Measurements from ENCODE around the gene DLGAP4.

DLGAP4 gene

DNA sequence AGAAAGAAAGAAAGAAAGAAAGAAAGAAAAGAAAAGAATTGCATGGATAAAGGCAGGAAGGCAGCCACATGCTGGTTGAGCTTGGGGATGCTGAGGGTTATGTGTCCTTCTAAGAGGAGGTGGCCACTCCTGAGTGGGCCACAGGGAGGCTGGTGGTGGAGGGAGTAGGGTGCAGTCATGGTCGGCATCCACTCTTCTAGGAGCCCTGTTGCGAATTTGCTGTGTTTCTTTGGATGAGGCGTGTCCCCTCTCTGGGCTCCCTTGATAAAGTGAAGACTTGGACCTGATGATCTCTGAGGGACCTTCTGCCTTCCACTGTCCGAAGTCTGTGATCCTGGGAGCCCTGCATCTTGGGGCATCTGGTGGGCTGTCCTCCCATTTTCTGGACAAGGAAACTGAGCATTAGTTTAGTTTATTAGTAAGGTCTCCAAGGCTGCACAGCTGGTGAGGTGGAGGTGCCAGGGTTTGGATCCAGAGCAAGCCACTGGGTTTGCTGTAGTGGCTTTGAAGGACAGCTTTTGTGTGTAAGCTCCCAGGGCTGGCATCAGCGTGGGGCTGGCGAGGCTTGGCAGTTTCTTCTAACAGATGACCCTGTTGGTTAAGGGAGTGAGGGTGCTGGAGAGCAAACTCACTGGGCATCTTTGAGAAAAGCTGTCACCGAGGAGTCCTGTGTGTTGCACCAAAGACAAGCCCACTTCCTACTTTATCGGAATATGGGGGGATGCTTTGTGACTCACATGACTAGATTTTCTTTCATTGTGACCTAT is 4.3 kb downstream of the DLGAP4 start:
- DNase-seq = no peak

DNA sequence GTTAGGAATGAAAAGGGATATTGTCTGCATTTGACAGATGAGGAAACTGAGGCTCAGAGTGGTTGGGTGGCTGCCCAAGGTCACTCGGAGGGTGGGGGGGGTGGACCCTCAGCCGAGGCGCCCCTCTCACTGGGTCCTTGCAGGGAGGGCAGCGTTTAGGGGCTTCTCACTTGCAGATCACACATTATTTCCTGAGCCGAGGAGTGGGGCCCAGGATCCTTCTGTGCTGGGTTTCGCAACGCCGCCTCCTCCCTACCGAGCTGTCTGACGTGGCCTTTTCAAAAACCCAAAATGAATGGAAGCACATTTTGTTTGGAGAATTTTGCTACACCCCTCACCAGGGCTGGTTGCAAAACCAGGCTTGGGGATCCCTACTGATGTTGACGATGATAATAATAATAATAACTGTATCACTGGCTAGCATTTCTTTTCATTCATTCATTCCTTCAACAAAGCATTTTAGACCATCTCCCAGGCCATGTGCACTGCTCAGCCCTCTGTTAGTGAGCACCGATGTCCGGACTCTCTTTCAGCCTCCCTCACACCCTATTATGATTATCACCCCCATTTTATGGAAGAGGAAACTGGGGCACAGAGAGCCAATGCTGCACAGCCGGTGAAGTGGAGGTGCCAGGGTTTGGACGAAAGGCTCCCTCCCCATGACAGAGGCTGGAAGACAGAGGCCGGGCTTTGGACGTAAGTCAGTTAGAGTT is 5.2 kb downstream of the DLGAP4 start:
- DNase-seq = no peak

DNA sequence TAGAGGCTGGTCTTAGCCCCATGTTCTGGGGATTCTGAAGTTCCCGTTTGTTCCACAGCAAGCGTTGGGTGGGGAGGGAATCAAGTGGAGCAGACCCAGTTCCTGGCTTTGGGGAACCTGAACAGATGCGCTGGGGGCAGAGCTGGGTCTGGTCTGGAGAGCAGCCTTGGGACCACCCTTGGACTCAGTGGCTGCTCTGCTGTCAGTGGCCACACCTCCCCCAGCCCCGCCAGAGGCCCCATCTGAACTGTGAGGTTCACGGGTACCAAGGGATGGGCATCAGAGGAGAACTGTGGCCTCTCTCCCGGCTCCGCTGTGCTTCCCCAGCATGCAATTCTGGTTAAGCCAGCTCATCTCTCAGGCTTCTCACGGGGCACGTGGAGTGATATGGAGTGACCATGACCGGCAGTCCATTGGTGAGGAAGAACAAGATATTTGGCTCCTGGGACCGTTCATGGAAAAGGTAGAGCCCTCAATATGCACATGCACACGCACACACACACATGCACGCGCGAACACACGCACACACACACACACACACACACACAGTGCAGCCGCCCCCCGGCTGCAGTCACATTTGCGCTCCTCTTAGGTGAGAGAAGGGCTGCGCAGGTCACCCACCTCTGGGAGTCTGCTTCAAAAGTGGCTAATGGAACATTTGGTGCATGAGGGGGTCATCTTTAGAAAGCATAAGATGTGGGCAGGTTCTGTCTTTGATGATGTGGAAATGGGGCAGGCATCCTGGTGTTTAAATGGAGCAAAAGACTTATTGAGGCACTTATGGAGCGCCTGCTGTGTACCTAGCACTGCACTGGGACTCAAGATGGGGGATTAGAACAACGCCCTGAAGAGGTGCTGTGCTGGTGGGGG is 6.0 kb downstream of the DLGAP4 start:
- no peak for DNase-seq

DNA sequence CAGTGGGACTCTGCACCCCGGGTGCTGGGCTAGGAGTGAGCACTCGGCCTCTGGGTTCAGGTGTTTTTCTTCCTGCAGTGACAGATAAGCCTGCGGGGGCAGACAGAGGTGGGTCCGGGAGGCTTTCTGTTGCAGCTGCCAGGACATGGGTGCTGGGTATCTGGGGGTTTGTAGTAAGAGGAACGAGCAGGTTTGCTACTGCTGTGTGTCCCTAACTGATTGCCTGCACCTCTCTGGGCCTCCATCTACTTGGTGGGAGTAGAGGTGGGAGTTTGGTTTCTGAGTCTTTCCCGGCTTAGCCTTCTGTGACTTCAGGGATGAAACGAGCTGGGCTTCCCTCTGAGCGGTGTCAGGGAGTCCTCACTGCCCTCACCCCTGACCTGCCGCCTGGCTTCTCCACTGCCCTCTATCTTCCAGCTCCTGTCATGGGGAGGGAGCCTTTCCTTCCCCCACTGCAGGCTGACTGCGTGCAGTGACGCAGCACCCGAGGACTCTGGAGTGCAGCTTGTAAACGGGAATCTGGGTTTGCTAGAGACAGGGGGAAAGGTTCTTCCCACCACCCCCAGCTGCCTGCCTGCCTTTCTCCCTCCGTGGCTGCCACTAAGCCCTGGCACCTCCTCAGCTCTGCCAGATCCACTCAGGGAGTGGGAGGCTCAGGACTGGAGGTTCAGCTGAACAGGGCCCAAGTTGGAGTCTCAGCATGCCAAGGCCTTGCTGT is 6.7 kb downstream of the DLGAP4 start:
- no peak for DNase-seq

DNA sequence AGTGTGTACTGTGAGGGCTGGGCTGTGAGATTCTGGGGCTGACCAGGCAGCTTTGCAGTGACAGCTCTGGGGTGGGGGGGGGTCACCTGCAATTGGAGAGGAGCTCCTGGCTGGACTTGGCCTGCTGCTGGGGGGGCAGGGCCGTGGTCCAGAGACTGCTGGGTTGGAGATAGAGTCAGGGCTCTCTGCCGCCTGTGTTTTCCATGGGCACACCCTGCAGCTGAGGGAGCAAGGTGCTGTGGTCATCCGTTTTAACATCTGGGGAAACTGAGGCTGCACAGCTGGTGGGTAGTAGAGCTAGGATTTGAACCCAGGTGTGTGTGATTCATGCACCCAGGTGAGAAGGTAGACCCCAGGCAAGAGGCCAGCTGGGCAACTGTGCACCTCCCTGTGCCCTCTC is 7.3 kb downstream of the DLGAP4 start:
- no peak for DNase-seq

DNA sequence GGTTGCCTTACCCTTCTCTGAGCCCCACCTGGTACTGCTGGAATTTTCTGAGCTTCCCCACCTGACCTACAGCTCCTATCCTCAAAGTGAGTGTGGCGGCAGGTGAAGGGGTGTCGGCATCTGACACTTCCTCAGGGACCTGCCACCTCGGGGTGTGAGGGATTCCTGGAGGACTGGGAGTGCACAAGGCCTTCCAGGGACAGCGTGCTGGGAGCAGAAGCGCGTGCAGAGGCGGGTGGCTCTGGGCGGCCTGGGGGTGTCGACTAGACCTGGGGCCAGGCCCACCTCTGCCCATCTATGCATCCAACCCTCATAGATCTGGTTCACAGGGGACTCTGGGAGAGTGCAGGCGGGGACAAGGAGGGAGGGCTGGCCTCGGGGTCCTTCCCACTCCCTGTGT is 7.8 kb downstream of the DLGAP4 start:
- DNase-seq = no peak

DNA sequence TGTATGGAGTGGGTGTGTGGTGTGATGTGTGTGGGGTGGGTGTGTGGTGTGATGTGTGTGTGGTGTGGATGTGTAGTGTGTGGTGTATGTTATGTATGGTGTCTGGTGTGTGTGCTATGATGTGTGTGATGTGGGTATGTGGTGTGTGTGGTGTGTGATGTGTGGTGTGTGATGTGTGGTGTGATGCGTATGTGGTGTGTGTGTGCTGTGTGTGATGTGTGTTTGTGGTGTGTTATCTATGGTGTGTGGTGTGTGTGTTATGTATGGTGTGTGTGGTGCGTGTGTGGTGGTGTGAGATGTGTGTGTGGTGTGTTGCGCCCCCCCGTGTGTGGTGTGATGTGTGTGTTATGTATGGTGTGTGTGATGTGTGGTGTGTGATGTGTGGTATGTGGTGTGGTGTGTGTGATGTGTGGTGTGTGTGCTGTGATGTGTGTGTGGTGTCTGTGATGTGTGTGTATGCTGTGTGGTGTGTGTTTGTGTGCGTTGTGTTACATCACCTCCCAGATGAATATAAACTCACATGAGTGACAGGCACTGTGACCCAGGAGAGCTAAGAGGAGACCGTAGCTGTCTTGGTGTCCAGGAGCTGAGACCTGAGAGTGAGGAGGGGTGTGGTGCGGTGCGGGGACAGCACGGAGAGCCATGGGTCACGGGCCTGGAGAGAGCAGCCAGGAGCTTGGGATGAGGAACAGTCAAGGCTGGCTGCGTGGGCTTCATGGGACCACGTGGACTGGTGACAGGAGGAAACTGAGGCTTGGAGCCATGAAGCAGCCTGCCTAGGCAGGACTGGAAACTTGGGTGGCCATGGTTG is 8.8 kb downstream of the DLGAP4 start:
- no peak for DNase-seq

DNA sequence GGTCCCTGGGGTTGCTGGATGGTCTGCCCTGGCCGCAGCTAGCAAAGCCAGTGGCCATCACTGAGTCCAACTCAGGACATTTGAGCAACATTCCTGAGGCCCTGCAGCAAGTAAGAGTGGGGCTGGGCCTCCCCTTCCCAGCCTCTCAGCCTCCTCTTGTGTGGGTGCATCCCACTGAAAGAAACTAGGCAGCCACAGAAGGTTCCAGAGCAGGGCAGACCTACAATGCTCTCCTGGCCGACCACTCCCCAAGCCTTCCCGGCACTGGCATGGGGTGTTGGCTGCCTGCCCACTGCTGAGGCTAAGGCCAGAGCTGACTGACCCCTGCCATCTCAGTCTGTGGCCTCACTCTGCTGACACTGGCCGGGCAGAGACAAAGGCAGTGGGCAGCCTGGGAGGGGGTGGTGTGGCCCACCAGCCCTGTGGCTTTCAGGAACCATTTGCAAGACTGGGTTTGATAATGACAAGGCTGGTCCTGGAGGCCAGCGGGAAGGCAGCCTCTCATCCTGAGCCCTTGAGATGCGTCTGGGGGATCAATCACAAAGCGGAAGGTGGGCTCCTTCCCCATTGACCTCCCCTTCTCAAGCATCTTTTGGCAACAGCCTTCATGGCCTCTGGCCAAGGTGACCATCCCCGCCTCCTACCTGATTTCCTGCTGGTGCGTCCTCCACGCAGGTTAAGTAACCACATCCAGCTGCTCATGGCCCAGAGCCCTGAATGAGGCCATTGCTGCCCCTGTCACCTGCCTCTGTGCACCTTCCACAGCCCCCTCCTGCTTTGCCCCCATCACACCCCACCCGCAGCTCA is 9.6 kb downstream of the DLGAP4 start:
- DNase-seq = no peak

DNA sequence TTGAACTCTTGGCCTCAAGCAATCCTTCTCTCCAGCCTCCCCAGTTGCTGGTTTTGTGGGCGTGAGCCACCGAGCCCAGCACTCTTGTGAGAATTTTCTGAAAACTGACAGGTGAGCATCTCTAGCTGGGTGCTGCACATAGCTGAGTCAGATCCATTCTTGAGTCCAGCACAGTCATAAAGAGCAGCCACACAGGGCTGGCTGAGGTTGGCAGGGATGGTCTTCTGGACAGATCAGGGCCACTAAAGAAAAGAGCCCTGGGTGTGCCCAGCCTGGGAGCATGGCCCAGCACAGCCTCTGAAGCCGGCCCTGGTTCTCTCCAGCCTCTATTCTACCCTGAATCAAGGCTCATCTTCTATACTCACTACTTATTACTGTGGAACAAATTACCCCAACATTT is 11.5 kb downstream of the DLGAP4 start:
- no peak for DNase-seq

DNA sequence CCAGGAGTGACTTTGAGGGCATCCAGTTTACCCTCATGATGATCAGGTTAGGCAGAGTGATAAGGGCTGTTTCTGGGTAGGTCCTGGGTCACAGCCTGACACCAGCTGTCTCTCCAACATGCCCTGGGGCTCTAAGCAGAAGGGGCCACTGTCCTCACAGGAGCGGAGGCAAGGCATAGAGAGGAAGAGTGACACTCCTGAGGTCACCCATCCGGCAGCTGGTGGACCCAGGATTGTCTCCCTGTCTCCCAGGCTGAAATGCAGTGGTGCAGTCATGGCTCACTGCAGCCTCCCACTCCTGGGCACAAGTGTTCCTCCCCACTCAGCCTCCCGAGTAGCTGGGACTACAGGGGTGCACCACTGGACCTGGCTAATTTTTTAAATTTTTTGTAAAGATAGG is 12.0 kb downstream of the DLGAP4 start:
- no peak for DNase-seq

DNA sequence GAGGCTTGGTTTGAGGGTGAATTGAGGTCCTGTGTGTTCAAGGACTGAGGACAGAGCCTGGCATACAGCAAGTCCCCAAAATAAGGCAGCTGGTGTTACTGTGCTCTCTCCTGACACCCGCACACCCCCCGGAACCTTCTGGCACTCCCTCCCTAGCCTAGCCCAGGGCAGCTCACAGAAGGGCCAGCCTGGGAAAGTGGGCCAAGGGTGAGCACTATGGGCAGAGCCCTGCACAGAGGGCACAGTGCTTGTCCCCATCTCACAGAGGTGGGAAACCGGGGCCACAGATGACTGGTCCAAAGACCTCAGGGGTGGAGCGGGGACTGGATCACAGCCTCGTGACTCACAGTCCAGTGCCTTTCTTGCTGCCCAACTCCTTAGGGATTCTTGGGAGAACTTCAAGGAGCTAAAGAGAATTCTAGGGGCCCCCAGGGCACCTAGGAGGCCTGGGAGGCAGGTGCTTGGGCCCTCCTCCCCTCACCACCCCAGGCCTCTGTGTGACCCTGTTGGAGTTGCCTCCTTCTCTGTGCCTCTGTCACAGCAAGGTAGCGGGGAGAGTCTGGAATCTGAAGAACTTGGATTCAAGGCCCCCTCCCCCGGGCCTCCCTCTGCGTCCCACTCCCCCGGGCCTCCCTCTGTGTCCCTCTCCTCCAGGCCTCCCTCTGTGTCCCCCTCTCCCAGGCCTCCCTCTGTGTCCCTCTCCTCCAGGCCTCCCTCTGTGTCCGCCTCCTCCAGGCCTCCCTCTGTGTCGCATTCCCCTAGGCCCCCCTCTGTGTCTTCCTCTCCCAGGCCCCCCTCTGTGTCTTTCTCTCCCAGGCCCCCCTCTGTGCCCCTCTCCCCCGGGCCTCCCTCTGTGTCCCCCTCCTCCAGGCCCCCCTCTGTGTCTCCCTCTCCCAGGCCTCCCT is 13.5 kb downstream of the DLGAP4 start:
- DNase-seq = no peak

DNA sequence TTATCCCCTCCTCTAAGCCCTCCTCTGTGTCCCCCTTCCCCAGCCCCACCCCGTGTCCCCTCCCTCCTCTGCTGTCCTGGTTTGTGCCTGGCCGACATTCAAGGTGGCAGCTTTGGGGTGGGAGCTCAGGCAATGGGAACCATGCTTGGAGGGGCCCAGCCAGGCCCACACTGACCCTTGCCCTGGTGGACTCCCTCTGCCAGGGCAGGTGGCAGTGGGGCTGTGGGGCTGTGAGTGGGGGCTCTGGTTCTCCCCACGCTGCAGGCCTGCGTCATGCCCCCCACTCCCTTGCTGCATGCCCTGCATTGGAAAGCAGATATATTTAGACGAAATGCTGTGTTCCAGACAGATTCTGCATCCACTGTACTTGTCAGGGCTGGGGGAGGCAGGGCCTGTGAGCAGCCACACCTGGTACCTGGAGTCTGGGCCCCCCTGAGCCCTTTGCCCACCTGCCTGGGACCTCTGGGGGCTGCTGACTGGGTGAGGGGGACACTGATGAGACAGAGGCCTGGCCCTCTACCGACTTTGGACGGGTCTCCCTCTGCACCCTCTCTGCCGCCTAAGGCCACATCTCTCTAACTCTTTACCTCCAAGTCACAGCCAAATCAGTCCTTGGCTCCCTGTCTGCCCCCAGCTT is 14.2 kb downstream of the DLGAP4 start:
- no peak for DNase-seq

DNA sequence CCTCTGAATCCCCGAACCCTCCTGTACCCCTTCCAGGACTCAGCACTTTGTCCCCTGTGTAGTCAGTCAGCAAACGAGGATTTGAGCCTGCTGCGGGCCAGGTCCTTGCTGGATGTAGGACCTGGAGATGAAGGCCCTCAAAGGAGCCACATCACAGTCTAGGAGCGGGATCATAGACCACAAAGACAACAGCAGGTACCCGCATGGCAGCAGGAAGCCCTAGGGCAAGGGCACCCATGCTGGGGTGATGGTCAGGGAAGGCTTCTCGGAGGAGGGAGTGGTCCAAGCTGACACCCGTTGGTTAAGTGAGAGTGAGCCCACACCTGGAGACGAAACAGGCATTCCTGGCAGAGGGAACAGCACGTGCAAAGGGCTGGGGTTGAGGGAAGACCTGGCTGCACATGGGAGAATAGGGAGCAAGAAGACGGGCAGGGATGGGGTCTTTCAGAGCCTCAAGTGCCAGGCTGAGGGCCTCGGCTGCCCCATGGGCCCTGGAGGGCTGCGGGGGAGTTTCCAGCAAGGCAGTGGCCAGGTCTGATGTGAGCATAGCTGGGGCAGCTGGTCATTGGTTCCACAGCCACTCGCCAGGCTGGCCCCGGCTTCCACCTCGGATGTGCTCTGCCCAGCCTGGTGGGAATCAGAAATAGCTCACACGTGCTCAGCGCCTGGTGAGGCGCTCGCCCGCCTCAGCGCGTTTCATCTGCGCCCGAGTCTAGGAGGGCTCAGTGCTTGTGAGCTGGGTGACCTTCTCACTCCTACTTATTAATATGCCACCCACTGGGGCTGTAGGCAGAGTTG is 15.0 kb downstream of the DLGAP4 start:
- DNase-seq = no peak

DNA sequence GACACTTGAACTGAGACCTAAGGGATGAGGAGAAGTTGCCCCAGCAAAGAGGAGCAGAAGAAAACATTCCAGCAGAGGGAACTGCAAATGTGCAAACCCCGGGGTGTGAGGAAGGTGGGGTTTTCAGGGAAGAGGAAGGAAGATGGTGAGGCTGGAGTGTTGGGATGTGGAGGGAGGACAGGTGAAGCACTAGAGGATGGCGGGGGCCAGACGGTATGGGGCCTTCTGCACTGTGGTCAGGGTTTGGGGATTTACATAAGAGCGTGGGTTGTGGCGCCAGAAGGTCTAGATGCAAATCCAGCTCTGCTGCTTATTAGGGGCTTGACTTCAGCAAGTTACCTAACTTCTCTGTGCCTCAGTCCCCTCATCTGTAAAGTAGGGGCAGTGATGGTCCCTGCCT is 16.0 kb downstream of the DLGAP4 start:
- no peak for DNase-seq

DNA sequence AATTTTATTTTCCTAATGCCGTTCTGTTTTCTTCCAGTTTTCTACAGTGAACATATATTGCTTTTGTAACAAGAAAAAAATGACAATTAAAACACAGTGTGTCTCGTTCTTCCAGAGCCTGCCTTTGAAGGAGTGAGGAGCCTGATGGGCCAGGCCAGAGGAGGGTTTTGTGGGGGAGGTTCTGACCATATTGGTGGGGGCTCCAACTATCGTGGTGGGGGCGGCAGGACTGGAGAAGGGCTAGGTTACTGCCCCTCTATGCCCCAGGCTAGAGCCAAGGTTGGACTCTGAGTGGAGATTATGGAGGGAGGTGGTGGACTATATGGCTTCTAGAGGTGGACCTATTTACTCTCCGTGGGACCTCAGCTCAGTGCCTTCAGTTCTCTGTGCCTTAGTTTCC is 24.0 kb downstream of the DLGAP4 start:
- DNase-seq = no peak

DNA sequence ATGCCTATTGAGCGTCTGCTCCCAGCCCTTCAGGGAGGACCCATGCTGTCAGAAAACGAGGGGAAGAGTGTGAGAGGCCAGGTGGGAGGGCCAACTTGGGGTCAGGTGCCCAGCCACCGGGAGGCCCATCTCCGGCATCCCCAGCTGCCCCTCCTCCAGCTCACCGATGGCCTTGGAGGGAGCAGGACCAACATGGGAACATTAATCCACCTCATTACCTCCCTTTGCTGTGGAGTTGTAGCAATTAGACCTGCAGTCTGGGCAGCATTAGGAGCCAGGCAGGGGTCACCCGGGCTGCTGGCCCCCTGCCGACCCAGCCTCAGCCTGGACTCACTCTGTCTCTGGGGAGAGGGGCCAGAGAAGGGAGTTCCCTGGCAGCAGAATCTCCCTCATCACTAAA is 25.1 kb downstream of the DLGAP4 start:
- no peak for DNase-seq

DNA sequence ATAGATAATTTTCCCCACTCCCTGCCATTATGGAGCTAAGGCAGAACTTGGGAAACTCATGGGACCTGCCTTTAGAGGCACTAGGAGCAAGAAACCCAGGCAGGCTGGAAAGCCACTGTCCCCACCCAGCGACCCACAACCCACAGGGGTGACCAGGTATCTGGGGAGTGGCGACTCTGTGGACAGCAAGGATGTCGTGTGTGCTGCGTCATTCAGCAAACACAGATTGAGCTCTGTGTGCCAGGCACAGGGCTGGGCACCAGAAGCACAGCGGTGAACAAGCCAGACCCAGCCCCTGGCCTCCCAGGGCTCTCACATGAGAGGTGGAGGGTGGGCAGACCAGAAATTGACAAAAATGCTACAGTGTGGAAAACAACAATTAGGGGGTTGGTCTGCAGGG is 27.7 kb downstream of the DLGAP4 start:
- DNase-seq = no peak

DNA sequence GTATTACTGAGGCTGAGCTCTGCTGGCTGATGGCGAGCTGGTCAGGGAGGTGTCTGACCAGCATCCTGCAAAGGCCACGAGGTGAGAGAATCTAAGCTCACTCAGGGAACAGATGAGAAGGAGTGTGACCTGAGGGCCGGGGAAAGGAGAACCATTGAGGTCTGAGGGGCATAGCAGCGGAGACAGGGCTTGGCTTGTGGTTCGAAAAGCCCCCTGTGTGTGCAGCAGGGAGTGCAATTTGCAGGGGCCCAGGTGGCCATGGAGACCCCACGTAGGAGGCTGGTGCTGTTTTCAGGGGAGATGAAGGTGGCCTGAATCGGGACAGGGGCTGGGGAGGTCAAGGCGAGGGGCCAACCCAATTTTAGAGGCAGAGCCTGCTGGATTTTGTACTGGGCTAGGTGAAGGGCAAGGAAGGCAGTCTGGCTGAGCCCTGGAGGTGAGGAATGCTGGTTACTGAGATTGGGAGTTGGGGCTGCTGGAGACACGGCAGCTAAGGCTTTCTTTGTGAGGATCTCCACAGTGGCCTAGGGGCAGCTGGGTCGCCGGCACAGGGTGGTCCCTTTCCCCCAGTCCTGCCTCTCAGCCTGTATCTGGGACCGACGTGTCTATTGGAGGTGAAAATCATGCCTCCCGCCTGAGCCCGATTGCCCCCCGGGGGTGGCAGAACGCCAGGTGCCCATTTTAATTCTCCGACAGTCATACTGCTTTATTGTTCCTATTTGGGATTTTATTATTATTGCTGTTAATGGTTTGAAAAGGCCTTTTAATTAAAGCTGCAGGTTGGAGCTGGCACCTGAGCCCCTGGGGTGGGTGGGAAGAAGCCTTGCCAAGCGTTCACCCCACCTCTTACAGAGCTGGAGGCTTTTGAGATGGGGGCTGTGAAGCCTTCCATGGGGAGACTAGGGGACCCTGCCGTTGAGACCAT is 28.4 kb downstream of the DLGAP4 start:
- DNase-seq = no peak

Data from NCI-H524 treated with DMSO at 0.1 percent for 48 hours (cell line).